Stimulated activated CD8-positive, alpha-beta memory T cell treated with anti-CD3 and anti-CD28 coated beads, Interleukin-4, amount 100 ng/mL, for 24 hours (primary cell): ENCODE data around the gene NPEPL1.

Source experiments
- DNase-seq: peaks from one replicate; pipeline ENCODE4 v3.0.0-alpha.2; 2020; ENCODE audit warnings: low read depth

The NPEPL1 gene

GRCh38 chr20:58684291-58684690, 8.3 kb upstream of the NPEPL1 start:
- DNase-seq: no peak

- DNase-seq: no peak
These were observed 6.6 kb upstream of the NPEPL1 start for GRCh38 chr20:58685988-58686387.

- DNase-seq: no peak
These were observed 4.2 kb upstream of the NPEPL1 start for GRCh38 chr20:58688414-58688813.

- no peak for DNase-seq
These were observed 3.8 kb upstream of the NPEPL1 start for GRCh38 chr20:58688840-58689239.

GRCh38 chr20:58690396-58691135, 2.0 kb upstream of the NPEPL1 start:
- DNase-seq: no peak

- DNase-seq: no peak
These were observed 624 bp upstream of the NPEPL1 start for GRCh38 chr20:58691773-58692578.

GRCh38 chr20:58693226-58694006, 816 bp downstream of the NPEPL1 start:
- no peak for DNase-seq

- no peak for DNase-seq
These were observed 1.9 kb downstream of the NPEPL1 start for GRCh38 chr20:58694241-58695083.

- no peak for DNase-seq
These were observed 2.6 kb downstream of the NPEPL1 start for GRCh38 chr20:58695084-58695722.

- no peak for DNase-seq
These were observed 3.3 kb downstream of the NPEPL1 start for GRCh38 chr20:58695895-58696375.

GRCh38 chr20:58696411-58696961, 3.9 kb downstream of the NPEPL1 start:
- no peak for DNase-seq

- DNase-seq: no peak
These were observed 4.7 kb downstream of the NPEPL1 start for GRCh38 chr20:58697201-58697866.

GRCh38 chr20:58697867-58698703, 5.5 kb downstream of the NPEPL1 start:
- DNase-seq: no peak

- DNase-seq: no peak
These were observed 6.4 kb downstream of the NPEPL1 start for GRCh38 chr20:58698741-58699622.

GRCh38 chr20:58699623-58700107, 7.1 kb downstream of the NPEPL1 start:
- no peak for DNase-seq

GRCh38 chr20:58700121-58700821, 7.7 kb downstream of the NPEPL1 start:
- no peak for DNase-seq

- no peak for DNase-seq
These were observed 8.2 kb downstream of the NPEPL1 start for GRCh38 chr20:58700823-58701222.
